ENCODE results near the gene NPHS1.

- TF ChIP-seq CTCF (IDR thresholded peaks at IDR 0.05) (no peak), POLR2A (IDR thresholded peaks at IDR 0.05) (no peak), EP300 (IDR thresholded peaks at IDR 0.05) (no peak), POLR2AphosphoS5 (IDR thresholded peaks at IDR 0.05) (no peak)
Measured at GRCh38 chr19:35844482-35845214, 7.7 kb downstream of the NPHS1 start.

Data from gastroesophageal sphincter (tissue), 3 donors.